OCI-LY3 (cell line): ENCODE results near the gene IAH1.
A peak's percentile ranks its signal among the peaks of the same experiment; 100 is the strongest.

Experiments used
- H2AFZ ChIP-seq: fragments of 200-600, 300-600 bp; shearing (Covaris generic); 2 replicates; pipeline ENCODE4 v1.6.0; 2014; ENCODE audit warnings: antibody characterized with exemption, low read depth, low read length
- H3K27ac ChIP-seq: fragments of 200-600, 300-600 bp; sonication (generic); 2 replicates; pipeline ENCODE4 v1.5.1; 2014; ENCODE audit warnings: mild to moderate bottlenecking, low read length, moderate library complexity, mixed read lengths
- H3K27me3 ChIP-seq: fragments of 200-600, 300-600 bp; sonication (generic); 2 replicates; pipeline ENCODE4 v1.6.1; 2014; ENCODE audit warnings: low read depth, low read length, mixed read lengths
- H3K36me3 ChIP-seq: fragments of 200-600, 300-600 bp; sonication (generic); replicated peaks from 2 replicates; pipeline ENCODE3; 2014; ENCODE audit warnings: low read depth, low read length, mixed read lengths
- H3K4me1 ChIP-seq: fragments of 300-600, 200-600 bp; sonication (generic); 2 replicates; pipeline ENCODE4 v1.6.1; 2014; ENCODE audit warnings: low read length, mixed read lengths
- H3K4me2 ChIP-seq: fragments of 200-600, 300-600 bp; sonication (generic); 2 replicates; pipeline ENCODE4 v1.6.1; 2014; ENCODE audit warnings: low read length, mixed read lengths
- H3K4me3 ChIP-seq: fragments of 300-600, 200-600 bp; sonication (generic); 2 replicates; pipeline ENCODE4 v1.5.1; 2014; ENCODE audit warnings: antibody characterized with exemption, mild to moderate bottlenecking, low read length, moderate library complexity
- H3K79me2 ChIP-seq: fragments of 300-600, 200-600 bp; shearing (Covaris generic); 2 replicates; pipeline ENCODE4 v1.6.1; 2014; ENCODE audit warnings: mild to moderate bottlenecking, low read length, mixed read lengths
- H3K9ac ChIP-seq: fragments of 300-600, 200-600 bp; shearing (Covaris generic); 2 replicates; pipeline ENCODE4 v1.6.0; 2014; ENCODE audit warnings: mild to moderate bottlenecking, low read length, moderate library complexity
- H3K9me3 ChIP-seq: fragments of 200-600, 300-600 bp; shearing (Covaris generic); 2 replicates; pipeline ENCODE4 v1.6.1; 2014; ENCODE audit warnings: low read length, mixed read lengths; ENCODE audit not compliant: insufficient read depth
- H4K20me1 ChIP-seq: fragments of 200-600, 300-600 bp; sonication (generic); 2 replicates; pipeline ENCODE4 v1.6.1; 2016; ENCODE audit warnings: low read length, mixed read lengths; ENCODE audit not compliant: insufficient read depth
- CTCF ChIP-seq: fragments of 200-600, 300-600 bp; sonication (generic); IDR thresholded peaks from 2 replicates; pipeline ENCODE4 v1.5.1; 2014; ENCODE audit warnings: antibody characterized with exemption, low read length, low read depth
- EZH2phosphoT487 ChIP-seq: fragments of 200-600 bp; shearing (Covaris generic); IDR thresholded peaks from 2 replicates; pipeline ENCODE4 v1.6.1; 2018; ENCODE audit warnings: antibody characterized with exemption, mixed run types, low read depth

IAH1 gene

GRCh38 chr2:9490789-9491188 lies 16.4 kb downstream of the IAH1 start:
- no peaks in the 10 kb centered on the region for H3K27me3 ChIP-seq
- TF ChIP-seq CTCF (no peak), EZH2phosphoT487 (no peak)
- no peak overlapping the region for H3K4me3 ChIP-seq
- no peak overlapping the region for H3K27ac ChIP-seq
- H2AFZ ChIP-seq: no peak overlapping the region
- no peak overlapping the region for H3K9ac ChIP-seq
- H3K4me2 ChIP-seq: no peak overlapping the region
- no peaks in the 10 kb centered on the region for H3K9me3 ChIP-seq
- peaks cover 27% of the 10 kb centered on the region for H3K4me1 ChIP-seq
- H3K79me2 ChIP-seq: no peaks in the 10 kb centered on the region
- H4K20me1 ChIP-seq: peaks cover 29% of the 10 kb centered on the region
- H3K36me3 ChIP-seq: peaks cover 62% of the 10 kb centered on the region

- H3K27me3 ChIP-seq: no peaks in the 10 kb centered on the region
- no peaks in the 10 kb centered on the region for H3K79me2 ChIP-seq
- no peak for TF ChIP-seq EZH2phosphoT487
- TF ChIP-seq CTCF: no peak
- H2AFZ ChIP-seq: no peak overlapping the region
- H3K4me3 ChIP-seq: no peak overlapping the region
- no peak overlapping the region for H3K9ac ChIP-seq
- H3K4me2 ChIP-seq: peak overlapping the region; percentile 43
- peaks cover 27% of the 10 kb centered on the region for H3K4me1 ChIP-seq
- H3K27ac ChIP-seq: peak overlapping the region; percentile 47; the same call in 1 of the 2 replicates
- H4K20me1 ChIP-seq: peaks cover 29% of the 10 kb centered on the region
- H3K36me3 ChIP-seq: peaks cover 54% of the 10 kb centered on the region
- no peaks in the 10 kb centered on the region for H3K9me3 ChIP-seq
Measured at GRCh38 chr2:9492927-9493326, 18.6 kb downstream of the IAH1 start.

- Histone ChIP-seq H3K27me3 (no peaks in the 10 kb centered on the region), H2AFZ (no peak overlapping the region), H4K20me1 (peaks cover 29% of the 10 kb centered on the region), H3K36me3 (peaks cover 50% of the 10 kb centered on the region), H3K9ac (no peak overlapping the region), H3K9me3 (no peaks in the 10 kb centered on the region), H3K79me2 (no peaks in the 10 kb centered on the region), H3K4me3 (0 out of 2 replicates have a peak overlapping the region, but pooled peaks have one; percentile 25), H3K4me2 (peak overlapping the region; percentile 43), H3K27ac (peak overlapping the region; percentile 47), H3K4me1 (peaks cover 26% of the 10 kb centered on the region)
- TF ChIP-seq CTCF: no peak
- TF ChIP-seq EZH2phosphoT487: no peak
Measured at GRCh38 chr2:9493478-9493877, 19.1 kb downstream of the IAH1 start.

- Histone ChIP-seq H3K9ac (no peak overlapping the region), H4K20me1 (peaks cover 29% of the 10 kb centered on the region), H3K4me3 (0 out of 2 replicates have a peak overlapping the region, but pooled peaks have one; percentile 25), H3K79me2 (no peaks in the 10 kb centered on the region), H2AFZ (no peak overlapping the region), H3K4me1 (peaks cover 21% of the 10 kb centered on the region), H3K27me3 (no peaks in the 10 kb centered on the region), H3K36me3 (peaks cover 44% of the 10 kb centered on the region), H3K4me2 (peak overlapping the region; percentile 43), H3K27ac (peak overlapping the region; percentile 47), H3K9me3 (no peaks in the 10 kb centered on the region)
- no peak for TF ChIP-seq EZH2phosphoT487
- TF ChIP-seq CTCF: no peak
Measured at GRCh38 chr2:9494081-9494480, 19.7 kb downstream of the IAH1 start.
